ENCODE measurements around the gene ANGPTL2. TPM values are rescaled to one million over a fixed set of nuclear protein-coding genes. Genes with fewer than 3 reads are reported as not detected.

The ANGPTL2 gene
- total RNA-seq, 1 donor from 2014 or later: 19.2 TPM

DNA sequence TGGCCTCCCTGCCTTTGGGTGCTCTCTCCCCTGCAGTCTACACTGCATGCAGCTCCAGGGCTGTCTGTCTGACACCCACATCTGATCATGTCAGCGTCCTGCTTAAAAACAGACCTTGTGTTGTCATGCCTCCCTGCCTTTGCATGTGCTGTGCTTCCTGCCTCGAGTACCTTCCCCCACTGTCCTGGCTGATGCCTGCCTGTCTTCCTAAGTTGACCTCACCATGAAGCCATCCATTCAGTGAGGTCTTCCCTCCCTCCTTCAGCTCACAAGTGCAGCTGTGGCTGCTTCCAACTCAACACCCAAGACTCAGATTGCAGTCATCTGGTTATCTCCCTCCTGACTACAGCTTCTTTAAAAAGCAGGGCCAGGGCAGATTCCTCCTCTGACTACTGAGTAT is 5.5 kb downstream of the ANGPTL2 start:
- H3K9me3 Mint-ChIP-seq: no peaks in the 10 kb centered on the region
- no peak for DNase-seq (ENCODE audit: low read depth, low spot score)
- no peaks in the 10 kb centered on the region for H3K27me3 Mint-ChIP-seq (ENCODE audit: low read depth)
- H3K36me3 Mint-ChIP-seq (ENCODE audit: low read depth): no peaks in the 10 kb centered on the region
- TF ChIP-seq, protein P1, sequence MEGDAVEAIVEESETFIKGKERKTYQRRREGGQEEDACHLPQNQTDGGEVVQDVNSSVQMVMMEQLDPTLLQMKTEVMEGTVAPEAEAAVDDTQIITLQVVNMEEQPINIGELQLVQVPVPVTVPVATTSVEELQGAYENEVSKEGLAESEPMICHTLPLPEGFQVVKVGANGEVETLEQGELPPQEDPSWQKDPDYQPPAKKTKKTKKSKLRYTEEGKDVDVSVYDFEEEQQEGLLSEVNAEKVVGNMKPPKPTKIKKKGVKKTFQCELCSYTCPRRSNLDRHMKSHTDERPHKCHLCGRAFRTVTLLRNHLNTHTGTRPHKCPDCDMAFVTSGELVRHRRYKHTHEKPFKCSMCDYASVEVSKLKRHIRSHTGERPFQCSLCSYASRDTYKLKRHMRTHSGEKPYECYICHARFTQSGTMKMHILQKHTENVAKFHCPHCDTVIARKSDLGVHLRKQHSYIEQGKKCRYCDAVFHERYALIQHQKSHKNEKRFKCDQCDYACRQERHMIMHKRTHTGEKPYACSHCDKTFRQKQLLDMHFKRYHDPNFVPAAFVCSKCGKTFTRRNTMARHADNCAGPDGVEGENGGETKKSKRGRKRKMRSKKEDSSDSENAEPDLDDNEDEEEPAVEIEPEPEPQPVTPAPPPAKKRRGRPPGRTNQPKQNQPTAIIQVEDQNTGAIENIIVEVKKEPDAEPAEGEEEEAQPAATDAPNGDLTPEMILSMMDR (conservative IDR thresholded peaks at IDR 0.05): no peak
- no peak overlapping the region for H3K4me3 Mint-ChIP-seq
- H3K27ac Mint-ChIP-seq (ENCODE audit: unreplicated experiment): no peak overlapping the region
- peaks cover 40% of the 10 kb centered on the region for H3K4me1 Mint-ChIP-seq

DNA sequence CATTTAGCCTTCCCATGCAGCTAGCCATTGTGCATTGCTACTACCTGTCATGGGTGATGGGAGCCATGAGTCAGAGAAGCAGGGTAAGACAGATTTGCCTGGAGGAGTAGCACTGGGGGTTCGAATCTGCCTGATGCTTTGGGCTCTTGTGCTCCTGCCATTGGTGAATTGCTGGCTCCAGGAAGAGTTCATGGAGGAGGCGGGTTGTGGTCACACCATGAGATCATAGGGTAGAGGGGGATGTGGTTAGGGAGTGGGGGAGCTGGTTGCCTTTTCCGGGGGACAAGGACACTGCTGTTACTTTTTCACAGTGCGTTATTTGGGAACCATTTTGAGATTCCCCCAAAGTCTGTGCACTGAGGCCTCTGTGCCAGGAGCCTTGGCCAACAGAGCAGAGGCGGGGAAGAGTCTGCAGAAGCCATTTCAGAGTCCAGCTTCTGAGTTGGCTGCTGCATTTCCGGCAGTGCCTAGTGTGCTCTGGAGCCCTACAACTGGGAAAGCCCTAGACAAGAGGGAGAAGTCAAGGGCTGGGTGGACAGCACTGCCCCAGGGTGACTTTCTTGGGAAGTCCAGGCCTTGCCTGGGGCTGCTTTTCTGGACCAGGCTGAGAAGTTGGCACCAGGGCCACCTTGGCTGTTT is 6.2 kb downstream of the ANGPTL2 start:
- Mint-ChIP-seq H3K4me1 (peaks cover 33% of the 10 kb centered on the region), H3K9me3 (no peaks in the 10 kb centered on the region), H3K36me3 (ENCODE audit: low read depth) (no peaks in the 10 kb centered on the region), H3K27me3 (ENCODE audit: low read depth) (no peaks in the 10 kb centered on the region), H3K27ac (ENCODE audit: unreplicated experiment) (no peak overlapping the region), H3K4me3 (no peak overlapping the region)
- no peak for DNase-seq (ENCODE audit: low read depth, low spot score)
- TF ChIP-seq, protein P1 (conservative IDR thresholded peaks at IDR 0.05): no peak

DNA sequence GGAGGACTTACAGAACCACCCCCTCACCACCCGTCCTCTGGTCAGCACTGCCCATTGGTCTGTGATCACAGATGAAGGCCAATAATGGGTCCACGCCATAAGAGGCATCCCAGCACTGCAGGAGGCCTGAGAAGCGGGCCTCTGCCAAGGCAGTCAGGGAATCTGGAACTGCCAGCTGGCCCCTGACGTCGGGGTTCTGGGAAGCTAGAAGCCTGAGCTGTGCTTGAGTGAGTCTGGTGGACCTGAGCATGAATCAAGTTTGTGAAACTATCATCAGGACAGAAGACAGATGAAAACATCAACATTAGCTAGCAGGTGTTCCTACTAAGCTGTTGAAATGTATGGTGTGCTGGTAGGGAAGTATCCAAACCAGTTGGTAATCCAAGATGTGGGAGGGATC is 7.8 kb downstream of the ANGPTL2 start:
- peaks cover 34% of the 10 kb centered on the region for H3K4me1 Mint-ChIP-seq
- H3K36me3 Mint-ChIP-seq (ENCODE audit: low read depth): no peaks in the 10 kb centered on the region
- no peaks in the 10 kb centered on the region for H3K9me3 Mint-ChIP-seq
- TF ChIP-seq, protein P1 (conservative IDR thresholded peaks at IDR 0.05): no peak
- no peak overlapping the region for H3K27ac Mint-ChIP-seq (ENCODE audit: unreplicated experiment)
- H3K27me3 Mint-ChIP-seq (ENCODE audit: low read depth): no peaks in the 10 kb centered on the region
- H3K4me3 Mint-ChIP-seq: no peak overlapping the region
- no peak for DNase-seq (ENCODE audit: low read depth, low spot score)

DNA sequence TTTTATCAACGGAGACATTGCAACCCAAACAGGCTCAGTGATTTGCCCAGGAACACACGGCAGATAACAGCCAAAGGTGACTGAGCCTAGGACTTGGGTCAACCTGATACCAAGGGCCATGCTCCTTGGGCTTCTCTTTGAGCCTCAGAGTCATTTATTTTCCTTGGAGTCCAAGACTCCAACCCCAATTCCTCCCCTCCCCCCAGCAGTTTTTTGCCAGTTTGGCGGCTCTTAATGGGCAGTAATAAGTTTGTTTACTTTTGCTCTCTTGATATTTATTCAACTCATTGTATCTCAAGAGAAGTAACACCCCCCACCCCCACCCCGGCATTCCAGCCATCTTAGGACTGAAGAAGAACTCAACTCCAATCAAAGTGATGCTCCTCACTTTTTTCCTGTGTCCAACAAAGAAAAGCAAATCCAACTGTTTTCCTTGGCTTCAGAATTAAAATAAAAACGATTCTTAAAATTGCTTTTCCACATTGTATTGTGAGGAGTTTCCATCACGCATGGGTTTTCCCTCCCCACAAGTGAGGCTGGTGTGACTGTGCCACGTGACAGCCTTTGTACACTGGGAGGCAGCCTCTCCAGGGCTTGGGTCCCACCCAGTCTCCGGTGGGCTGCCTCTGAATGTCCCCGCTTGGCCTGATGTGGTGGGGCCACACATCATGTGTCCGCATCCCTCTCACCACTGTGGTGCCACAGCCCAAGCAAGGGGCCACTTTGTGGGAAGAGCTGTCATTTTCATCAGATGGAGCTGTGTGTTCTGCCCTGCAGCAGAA is 9.1 kb downstream of the ANGPTL2 start:
- H3K4me3 Mint-ChIP-seq: no peak overlapping the region
- no peak for DNase-seq (ENCODE audit: low read depth, low spot score)
- H3K4me1 Mint-ChIP-seq: peaks cover 25% of the 10 kb centered on the region
- TF ChIP-seq, protein P1 (conservative IDR thresholded peaks at IDR 0.05): no peak
- H3K9me3 Mint-ChIP-seq: no peaks in the 10 kb centered on the region
- H3K36me3 Mint-ChIP-seq (ENCODE audit: low read depth): no peaks in the 10 kb centered on the region
- H3K27me3 Mint-ChIP-seq (ENCODE audit: low read depth): no peaks in the 10 kb centered on the region
- peak overlapping the region; percentile 25 for H3K27ac Mint-ChIP-seq (ENCODE audit: unreplicated experiment)

DNA sequence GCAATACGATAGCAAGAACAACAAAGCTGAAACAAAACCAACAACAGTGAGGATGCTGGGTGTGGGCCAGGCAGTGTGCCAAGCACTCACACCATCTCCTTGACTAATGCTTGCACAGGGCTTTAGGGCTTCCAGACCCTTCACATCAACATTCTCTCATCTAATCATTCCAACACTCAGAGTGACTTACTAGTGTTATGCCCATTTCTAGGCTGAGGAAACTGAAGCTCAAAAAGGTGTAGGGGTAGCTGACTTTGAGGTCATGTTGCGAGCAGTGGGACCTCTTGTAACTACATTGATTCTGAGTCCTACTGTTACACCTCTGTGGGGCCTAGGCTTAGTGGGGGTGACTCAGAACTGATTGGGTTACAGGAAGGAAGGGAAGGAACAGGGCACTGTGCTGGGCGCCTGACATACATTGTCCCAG is 9.7 kb downstream of the ANGPTL2 start:
- peaks cover 4% of the 10 kb centered on the region for H3K36me3 Mint-ChIP-seq (ENCODE audit: low read depth)
- no peak overlapping the region for H3K4me3 Mint-ChIP-seq
- no peak for DNase-seq (ENCODE audit: low read depth, low spot score)
- TF ChIP-seq, protein P1 (conservative IDR thresholded peaks at IDR 0.05): no peak
- H3K27me3 Mint-ChIP-seq (ENCODE audit: low read depth): no peaks in the 10 kb centered on the region
- peak overlapping the region; percentile 25 for H3K27ac Mint-ChIP-seq (ENCODE audit: unreplicated experiment)
- H3K9me3 Mint-ChIP-seq: no peaks in the 10 kb centered on the region
- peaks cover 18% of the 10 kb centered on the region for H3K4me1 Mint-ChIP-seq
